Measurements from ENCODE around the gene EMC10. TPM values are rescaled to one million over a fixed set of nuclear protein-coding genes. Genes with fewer than 3 reads are reported as not detected.

Gene EMC10
- total RNA-seq, 1 donor from 2014 or later = 66.9 TPM

DNA sequence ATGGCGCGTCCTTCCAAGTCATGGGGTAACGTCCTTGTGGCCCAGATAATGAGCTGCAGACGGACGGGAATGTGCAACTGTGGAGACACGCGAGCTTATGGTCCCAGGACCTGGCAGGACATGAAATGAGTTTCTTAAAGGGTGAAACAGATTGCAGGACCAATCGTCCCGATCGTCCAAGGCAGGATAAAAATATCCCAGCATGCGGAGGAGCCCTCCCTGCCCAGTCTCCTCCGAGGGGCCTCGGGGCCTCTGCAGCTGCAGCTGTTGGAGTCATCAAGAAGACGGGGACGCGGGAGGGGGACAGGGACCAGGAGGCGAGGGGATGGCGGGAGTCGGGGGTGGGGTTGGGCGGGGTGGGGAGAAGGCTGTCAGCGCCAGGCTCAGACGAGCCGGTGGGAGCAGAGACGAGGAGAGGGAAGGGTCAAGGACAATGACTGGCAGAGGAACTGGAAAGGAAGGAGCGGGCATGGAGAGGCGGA lies 14.7 kb downstream of the EMC10 start:
- DNase-seq (ENCODE audit: low spot score) = no peak

DNA sequence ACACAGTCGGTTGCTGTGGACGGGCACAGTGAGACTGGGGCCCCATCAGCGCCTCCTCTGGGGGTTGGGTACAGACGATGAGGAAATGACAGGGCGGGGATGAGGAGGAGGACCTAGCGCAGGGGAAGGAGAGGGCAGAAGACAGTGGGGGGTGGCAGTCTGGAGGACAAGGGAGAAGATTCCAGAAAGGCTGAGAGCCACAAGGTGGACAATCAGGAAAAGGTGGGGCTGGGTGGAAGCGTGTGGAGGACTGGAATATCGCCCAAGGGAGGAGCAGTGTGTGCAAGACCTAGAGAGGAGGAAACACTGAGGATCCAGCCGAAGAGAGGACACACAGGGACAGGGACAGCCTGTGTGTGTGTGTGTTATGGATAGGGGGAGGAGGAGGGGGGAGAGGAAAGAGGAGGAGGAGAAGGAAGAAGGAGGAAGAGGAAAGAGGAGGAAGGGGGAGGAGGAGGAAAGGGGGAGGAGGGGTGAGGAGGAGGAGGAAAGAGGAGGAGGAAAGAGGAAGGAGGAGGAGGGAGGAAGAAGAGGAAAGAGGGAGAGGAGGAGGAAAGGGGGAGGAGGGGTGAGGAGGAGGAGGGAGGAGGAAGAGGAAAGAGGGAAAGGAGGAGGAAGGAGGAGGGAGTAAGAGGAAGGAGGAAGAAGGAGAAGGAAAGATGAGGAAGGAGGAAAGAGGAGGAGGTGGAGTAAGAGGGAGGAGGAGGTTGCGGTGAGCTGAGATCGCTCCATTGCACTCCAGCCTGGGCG lies 16.2 kb downstream of the EMC10 start:
- DNase-seq (ENCODE audit: low spot score) = no peak
- intact Hi-C loops (cut with DNase I) = no loop called here
- ATAC-seq = no peak

More for the DNA sequence above, 14.7 kb downstream of the EMC10 start:
- intact Hi-C loops (cut with DNase I) = no loop called here
- no peak for ATAC-seq

DNA sequence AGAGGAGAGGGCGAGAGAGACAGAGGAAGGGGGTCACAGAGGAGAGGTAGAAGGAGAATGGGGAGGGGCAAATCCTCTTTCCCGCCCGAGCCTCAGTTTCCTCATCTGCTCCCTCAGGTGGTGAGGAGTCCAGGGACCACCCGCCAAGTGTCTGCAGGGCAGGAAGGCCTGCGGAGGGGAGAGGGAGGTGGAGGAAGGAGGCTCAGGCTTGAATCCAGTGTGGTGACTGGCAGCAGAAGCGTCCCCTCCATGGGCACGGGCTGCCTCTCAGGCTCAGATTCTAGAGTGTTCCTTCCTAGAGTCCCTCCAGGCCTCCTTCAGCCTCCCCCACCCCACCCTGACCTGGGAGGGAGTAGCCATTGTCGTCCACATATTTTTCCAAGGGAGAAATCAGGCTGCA lies 16.9 kb downstream of the EMC10 start:
- intact Hi-C loops (cut with DNase I) = no loop called here
- no peak for DNase-seq (ENCODE audit: low spot score)
- ATAC-seq = no peak

DNA sequence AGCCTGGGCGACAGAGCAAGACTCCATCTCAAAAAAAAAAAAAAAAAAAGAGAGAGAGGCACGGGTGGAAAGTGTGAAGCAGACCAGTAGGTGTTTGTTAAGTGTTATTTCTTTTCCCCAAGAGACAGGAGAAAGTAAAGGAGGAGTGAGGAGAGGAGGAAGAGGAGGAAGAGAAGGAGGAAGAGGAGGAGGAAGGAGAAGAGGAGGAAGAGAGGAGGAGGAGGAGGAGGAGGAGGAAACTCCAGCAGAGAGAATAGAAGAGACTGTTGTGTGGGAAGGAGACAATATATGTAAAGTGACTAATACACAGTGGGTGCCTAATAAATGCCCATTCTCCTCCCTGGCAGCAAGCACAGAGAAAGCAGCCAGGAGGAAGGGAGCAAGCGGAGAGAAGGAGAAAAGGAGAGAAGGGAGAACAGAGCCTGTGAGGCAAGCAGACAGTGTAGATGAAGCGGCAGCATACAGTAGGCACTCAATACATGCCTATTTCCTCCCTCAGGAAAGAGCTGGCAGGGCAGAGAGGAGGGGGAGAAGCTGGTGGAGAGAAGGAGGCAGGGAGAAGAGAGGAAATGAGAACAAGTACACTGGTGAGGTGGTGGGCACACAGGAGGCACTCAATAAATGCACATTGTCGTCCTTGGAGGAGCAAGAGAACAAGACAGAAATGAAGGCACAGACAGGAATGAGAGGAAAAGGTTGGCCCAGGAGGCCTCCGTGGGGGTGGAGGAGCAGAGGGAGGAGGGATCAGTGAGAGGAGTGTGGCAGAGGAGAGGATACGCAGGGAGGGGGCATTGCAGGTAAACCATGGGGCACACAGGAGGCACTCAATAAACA lies 18.1 kb downstream of the EMC10 start:
- DNase-seq (ENCODE audit: low spot score) = no peak
- ATAC-seq = no peak
- intact Hi-C loops (cut with DNase I) = no loop called here

DNA sequence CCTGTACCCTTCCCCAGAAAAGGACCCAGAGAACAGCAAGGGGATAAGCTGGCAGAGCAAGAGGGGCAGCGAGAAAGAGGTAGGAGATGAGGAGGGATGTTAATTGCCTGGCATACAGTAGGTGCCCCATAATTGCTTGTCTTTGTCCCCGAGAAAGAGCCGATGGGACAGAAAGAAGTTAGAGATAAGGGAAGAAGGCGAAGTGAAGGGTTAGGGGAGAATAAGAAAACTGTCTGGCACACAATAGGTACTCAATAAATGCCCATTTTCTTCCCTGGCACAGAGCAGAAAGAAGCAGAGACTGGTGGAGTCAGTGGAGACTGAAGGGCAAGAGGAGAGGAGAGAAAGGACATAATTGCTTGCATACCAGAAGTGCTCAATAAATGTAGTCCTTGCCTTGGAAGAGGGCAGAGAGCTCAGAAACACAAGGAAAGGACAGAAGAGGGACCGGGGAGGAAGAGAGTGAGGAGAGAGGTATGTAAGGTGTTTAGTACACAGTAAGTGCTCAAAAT lies 18.8 kb downstream of the EMC10 start:
- DNase-seq (ENCODE audit: low spot score) = no peak
- intact Hi-C loops (cut with DNase I) = no loop called here
- ATAC-seq = no peak

DNA sequence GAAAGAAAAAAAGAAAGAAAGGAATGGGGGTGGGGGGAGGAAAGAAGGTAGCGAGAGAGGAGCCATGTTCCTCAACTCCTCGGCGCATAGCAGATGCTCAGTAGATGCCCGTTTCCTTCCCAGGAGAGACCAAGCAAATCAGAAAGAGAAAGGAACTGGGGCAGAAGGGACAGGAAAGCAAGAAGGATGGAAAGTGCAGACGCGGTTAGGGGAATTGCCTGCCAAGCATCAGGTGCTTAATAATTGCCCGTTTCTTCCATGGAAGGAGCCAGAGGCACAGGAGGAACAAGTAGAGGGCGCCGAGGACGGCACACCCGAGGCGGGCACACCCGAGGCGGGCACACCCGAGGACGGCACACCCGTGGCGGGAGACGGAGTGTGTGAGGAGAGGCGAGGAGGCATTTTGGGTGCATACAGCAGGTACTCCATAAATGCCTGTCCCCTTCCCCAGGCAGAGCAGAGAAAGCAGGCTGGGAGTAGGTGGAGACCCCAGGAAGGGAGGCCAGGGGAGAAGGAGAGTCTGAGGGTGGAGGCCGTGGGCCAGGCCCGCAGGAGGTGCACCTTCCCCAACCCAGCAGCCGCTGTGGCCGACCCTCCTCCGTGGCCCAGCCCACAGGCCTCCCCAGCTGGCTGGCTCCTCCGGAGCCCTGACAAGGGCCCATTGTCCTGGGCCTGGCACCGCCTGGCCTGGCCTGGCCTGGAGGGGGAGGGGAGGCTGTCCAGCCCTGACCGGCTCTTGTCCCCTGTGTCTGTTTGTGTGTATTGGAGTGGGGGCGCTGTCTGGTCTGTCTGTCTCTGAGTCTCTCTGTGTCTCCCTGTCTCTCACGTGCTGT lies 20.1 kb downstream of the EMC10 start:
- ATAC-seq (peak; percentile 92), DNase-seq (ENCODE audit: low spot score) (peak; percentile 78)
- intact Hi-C loops (cut with DNase I) = no loop called here

DNA sequence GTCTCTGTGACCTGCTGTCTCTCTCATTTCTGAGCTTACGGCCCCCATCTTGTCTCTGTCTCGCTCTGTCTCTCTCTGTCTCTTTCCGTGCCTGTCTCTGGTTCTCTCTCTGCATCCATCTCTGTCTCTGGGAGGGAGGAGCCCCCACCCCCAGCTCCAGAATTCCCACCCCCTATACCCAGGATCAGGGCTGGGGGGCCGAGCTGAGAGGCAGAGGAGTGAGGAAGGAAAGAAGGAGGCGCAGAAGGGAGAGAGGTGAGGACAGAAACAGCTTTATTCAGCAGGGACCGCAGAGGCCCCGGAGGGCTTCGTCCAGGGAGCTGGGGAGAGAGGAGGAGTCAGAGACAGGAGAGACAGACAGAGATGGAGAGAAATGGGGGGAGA lies 20.7 kb downstream of the EMC10 start:
- intact Hi-C loops (cut with DNase I) = no loop called here
- DNase-seq (ENCODE audit: low spot score) (no peak), ATAC-seq (peak; percentile 6)

DNA sequence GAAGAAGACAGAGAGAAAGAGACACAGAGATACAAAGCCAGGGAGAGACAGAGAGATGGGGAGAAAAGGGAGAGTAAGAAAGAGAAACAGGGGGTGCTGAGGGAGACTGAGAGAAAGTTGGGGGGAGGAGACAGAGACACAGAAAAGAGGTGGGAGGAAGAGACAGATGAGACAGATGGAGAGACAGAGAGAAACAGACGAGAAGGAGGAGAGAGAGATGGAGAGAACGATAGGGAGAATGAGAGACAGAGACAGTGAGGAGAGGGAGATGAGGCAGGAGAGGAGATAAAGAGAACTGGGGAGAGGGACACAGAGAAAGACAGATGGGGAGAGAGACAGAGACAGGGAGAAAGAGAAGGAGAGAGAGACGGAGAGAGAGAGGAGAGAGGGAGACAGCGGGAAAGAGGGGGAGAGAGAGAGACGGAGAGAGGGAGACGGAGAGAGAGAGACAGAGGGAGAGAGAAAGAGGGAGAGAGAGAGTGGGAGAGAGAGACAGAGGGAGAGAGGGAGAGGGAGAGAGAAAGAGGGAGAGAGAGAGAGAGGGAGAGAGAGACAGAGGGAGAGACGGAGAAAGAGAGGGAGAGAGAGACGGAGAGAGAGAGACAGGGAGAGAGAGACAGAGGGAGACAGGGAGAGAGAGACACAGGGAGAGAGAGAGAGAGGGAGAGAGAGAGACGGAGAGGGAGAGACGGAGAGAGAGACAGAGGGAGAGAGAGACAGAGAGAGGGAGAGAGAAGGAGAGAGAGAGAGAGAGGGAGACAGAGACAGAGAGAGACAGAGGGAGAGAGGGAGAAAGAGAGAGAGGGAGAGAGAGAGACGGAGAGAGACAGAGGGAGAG lies 22.1 kb downstream of the EMC10 start:
- DNase-seq (ENCODE audit: low spot score) (no peak), ATAC-seq (no peak)
- intact Hi-C loops (cut with DNase I) = no loop called here

DNA sequence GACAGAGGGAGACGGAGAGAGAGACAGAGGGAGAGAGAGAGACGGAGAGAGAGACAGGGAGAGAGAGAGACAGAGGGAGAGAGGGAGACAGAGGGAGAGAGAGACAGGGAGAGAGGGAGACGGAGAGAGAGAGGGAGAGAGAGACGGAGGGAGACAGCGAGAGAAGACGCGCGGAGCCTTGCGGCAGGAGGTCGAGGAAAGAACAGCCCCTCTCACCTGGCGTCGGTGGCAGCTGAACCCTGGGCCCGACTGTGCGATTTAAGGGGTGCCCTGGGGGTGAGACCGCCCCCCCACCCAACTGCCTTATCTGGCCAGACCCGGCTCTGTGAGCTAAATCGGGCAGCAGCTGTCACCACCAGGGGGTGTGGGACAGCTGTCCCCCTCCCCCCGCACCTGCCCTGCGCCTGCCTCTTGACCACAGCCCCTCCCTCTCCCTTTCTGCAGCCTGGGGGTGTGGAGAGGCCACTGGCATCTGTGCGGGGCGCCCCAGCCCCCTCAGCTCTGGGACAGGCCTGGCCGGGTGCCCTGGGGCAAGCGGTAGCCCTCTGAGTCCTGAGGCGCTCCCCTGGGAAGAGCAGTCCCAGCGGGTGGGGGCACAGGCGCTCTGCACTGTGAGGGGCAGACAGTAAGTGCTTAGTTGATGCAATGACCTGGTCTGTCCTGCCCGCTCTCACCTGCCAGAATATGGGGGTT lies 23.9 kb downstream of the EMC10 start:
- no peak for DNase-seq (ENCODE audit: low spot score)
- ATAC-seq = peak; percentile 13
- intact Hi-C loops (cut with DNase I) = no loop called here

DNA sequence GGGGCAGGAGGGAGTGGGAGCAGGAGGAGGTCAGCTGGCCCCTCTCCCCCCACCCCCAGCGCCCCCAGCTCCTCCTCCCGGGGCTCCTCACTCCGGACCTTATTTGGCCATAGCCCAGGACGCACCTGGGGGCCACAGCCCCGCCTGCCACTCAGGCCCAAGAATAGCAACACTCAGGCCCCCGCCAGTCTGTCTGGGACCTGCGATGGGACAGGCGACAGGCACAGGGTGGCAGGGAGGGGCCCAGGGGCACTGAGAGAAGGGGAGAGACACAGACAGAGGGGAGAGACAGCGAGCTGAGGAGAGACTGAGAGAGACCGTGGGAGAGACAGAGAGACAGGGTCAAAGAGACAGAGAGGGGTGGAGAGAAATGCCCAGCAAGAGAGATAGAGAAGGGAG lies 24.4 kb downstream of the EMC10 start:
- DNase-seq (ENCODE audit: low spot score) (no peak), ATAC-seq (no peak)
- intact Hi-C loops (cut with DNase I) = no loop called here

DNA sequence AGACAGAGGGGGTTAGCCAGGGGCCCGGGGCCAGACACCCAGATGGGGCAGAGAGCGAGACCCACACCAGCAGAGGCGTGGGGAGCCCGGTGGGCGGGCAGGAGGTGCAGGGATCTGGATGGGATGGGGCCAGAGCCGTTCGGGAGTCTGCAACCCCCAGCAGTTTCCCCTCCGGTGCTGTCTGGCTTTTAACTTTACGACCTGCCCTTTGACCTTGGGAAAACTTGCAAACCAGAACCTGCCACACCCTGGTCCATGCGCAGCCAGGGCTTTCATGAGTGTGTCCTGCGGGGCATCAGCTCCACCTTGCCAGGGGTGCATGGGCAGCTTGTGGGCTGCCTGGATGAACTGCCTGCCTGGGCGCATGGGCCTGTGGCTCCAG lies 24.9 kb downstream of the EMC10 start:
- intact Hi-C loops (cut with DNase I) = no loop called here
- no peak for ATAC-seq
- DNase-seq (ENCODE audit: low spot score) = no peak

DNA sequence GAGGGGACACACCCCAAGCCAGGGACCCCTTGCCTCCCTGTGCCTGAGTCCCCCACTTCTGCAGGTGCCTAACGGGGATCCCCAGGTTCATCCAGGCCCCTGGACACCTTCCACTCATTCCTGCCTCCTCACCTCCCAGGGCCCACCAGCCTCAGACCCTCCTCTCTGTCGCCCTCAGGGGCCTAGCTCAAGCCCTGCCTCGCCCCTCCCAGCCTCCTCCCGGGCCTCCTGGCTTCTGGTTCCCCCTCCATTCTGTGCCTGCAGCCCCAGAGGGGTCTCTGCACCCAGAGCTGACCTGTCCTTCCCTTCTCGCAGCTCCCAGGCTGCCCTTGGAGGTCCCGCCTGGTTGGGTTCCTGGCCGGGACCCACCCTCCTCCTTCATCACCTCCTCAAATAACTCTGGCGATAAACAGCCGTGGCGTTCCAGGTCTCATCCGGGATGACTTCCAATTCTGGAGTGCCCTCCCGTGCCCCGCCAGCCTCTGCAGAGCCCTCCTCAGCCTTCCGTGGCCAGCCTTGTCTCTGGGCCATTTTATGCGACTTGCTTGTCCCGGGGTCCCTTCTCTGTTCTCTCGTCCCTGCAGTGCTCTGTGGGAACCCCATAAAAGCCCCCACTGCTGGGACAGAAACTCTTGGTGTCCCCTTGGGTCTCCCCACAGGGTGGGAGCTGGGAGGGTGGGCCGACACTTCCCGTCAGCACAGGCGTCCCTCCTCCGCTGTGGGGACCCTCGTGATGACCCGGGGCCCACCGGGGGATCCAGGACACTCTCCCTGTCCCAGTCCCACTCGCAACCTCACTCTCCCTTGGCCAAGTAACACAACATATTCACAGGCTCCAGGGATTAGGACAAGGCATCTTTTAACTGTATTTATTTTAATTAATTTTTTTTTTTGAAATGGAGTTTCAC lies 25.5 kb downstream of the EMC10 start:
- DNase-seq (ENCODE audit: low spot score) = no peak
- peak; percentile 7 for ATAC-seq
- intact Hi-C loops (cut with DNase I) = no loop called here

DNA sequence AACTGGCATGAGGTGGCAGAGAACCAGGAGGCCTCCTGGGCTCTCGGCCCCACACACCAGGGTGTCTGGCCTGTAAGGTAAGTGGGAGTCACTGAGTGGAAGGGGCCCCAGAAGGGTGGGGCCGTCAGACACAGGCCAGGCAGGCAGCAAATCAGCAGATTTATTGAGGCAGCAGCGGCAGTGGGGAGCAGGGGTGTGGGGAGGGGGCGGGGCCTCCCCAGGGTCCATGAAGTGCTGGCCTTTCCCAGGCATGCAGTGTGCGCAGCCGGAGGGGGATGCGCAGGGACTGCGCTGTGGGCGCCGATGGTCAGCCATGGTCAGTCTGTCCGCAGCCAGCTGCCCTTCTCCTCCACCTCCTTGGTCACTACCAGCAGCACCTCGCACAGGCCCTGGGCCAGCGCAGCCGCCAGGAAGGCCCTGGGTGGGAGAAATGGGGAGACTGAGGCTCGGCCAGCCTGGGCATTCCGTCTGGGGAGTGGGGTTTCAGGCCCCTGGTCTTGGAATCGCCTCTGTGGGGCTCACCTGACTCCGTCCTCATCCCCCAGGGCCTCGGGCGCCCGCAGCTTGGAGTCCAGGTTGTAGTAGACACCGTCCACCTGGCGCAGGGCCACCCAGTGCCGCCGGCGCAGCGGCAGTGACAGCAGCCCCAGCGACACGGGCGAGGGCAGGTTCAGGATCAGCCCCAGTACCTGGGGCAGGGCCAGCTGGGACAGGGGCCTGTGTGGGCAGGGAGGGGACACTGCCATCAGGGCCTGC lies 29.7 kb downstream of the EMC10 start:
- DNase-seq (ENCODE audit: low spot score) (no peak), ATAC-seq (no peak)
- intact Hi-C loops (cut with DNase I) = no loop called here

DNA sequence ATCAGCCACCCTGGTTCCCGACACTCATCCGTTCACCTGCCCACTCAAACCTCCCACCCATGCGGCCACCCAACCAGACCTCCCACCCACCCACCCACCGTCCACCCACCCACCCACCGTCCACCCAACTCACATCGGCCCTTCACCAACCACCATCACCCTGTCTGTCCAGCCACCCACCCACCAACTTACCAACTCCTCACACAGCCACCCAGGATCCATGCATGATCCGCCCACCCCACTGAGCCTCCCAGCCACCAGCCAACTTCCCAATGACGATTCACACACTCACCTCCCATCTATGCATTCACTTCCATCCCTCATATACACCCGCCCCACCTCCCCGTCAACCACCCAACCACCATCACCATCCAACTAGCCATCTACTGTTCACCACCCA lies 30.4 kb downstream of the EMC10 start:
- intact Hi-C loops (cut with DNase I) = no loop called here
- DNase-seq (ENCODE audit: low spot score) (no peak), ATAC-seq (no peak)

DNA sequence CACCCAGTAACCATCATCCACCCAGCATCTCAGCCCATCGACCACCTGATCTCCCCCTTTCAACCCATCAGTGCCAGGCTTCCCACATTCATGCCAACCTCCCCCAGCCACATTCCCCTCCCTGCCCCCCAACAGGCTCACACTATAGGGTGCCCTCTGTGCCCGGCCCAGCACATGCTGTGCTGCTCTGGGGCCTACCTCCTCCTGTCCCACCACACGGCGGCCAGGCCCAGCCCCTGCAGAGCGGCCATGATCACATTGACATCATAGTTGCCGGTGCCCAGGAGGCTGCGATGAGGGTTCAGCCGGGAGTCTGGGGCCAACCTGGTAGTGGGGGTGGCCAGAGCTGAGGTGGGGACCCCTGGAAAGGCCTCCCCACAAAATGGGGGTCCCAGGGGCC lies 31.1 kb downstream of the EMC10 start:
- DNase-seq (ENCODE audit: low spot score) (no peak), ATAC-seq (no peak)
- intact Hi-C loops (cut with DNase I) = no loop called here

DNA sequence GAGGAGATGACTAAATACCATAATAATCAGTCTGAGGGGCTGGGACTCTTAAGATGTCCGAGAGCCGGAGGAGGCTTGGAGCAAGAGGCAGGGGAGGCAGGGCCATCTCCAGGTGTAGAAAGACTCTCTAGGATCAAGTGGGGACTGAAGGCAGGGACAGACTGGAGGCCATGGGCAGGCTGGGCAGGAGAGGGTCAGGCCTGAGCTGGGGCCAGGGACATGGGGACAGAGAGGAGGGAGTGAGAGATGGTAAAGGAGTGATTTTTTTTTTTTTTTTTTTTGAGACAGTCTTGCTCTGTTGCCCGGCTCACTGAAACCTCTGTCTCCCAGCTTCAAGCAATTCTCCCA lies 32.5 kb downstream of the EMC10 start:
- ATAC-seq (no peak), DNase-seq (ENCODE audit: low spot score) (no peak)

More for the DNA sequence above, 32.5 kb downstream of the EMC10 start:
- intact Hi-C loops (cut with DNase I) = no loop called here
